PC-9 (cell line): ENCODE results near the gene ESR2. TPM values are rescaled to one million over a fixed set of nuclear protein-coding genes. Genes with fewer than 3 reads are reported as not detected.

Experiments
- BruUV-seq: library from RNA; stranded (reverse); fragments of 400-500 nt; replicated peaks from 2 replicates; lab custom pipeline; 2021; lab: Mats Ljungman, UMichigan
- CTCF ChIA-PET: fragments of 300-600 bp; sonication (Branson Sonifier 250); formaldehyde crosslinking; loops from one replicate; lab custom pipeline; 2022; ENCODE audit warnings: antibody characterized with exemption; lab: Charles Lee
- POLR2A ChIA-PET: fragments of 300-600 bp; sonication (Branson Sonifier 250); formaldehyde crosslinking; loops from one replicate; lab custom pipeline; 2022; ENCODE audit warnings: antibody characterized with exemption; ENCODE audit not compliant: unreplicated experiment; lab: Charles Lee
- DNase-seq, 2 experiments: peaks; one replicate each; pipeline versions ENCODE4 v3.0.0 to v3.0.0-alpha.2; 2015 to 2022; ENCODE audit warnings: mixed read lengths in 1 of 2
- H2AFZ ChIP-seq: fragments of 200-600 bp; sonication (generic); 2 replicates; pipeline ENCODE4 v1.8.1; 2017; ENCODE audit warnings: antibody characterized with exemption
- H3F3A ChIP-seq: fragments of 200-600 bp; sonication (generic); 2 replicates; pipeline ENCODE4 v1.8.1; 2017; ENCODE audit warnings: antibody characterized with exemption, mild to moderate bottlenecking, low read depth; ENCODE audit not compliant: insufficient read depth
- H3K27ac ChIP-seq: fragments of 200-600 bp; sonication (generic); 2 replicates; pipeline ENCODE4 v1.6.1; 2016; ENCODE audit warnings: mixed run types
- H3K27me3 ChIP-seq: fragments of 200-600 bp; sonication (generic); 2 replicates; pipeline ENCODE4 v1.6.1; 2016; ENCODE audit warnings: low read depth, mixed run types; ENCODE audit not compliant: insufficient read depth
- H3K36me3 ChIP-seq: fragments of 200-600 bp; sonication (generic); 2 replicates; pipeline ENCODE4 v1.6.1; 2016; ENCODE audit warnings: low read depth, mixed run types
- H3K4me1 ChIP-seq: fragments of 200-600 bp; sonication (generic); replicated peaks from 2 replicates; pipeline ENCODE4 v1.6.1; 2016; ENCODE audit warnings: mixed run types; ENCODE audit not compliant: insufficient read depth
- H3K4me2 ChIP-seq: fragments of 200-600 bp; sonication (generic); 2 replicates; pipeline ENCODE4 v1.6.1; 2017; ENCODE audit warnings: mixed run types
- H3K4me3 ChIP-seq: fragments of 200-600 bp; sonication (generic); 2 replicates; pipeline ENCODE4 v1.6.1; 2016; ENCODE audit warnings: mixed run types
- H3K79me2 ChIP-seq: fragments of 200-600 bp; sonication (generic); 2 replicates; pipeline ENCODE4 v1.6.1; 2017; ENCODE audit warnings: low read depth, mixed run types
- H3K9me2 ChIP-seq: fragments of 200-600 bp; sonication (generic); 2 replicates; pipeline ENCODE4 v1.8.1; 2017; ENCODE audit warnings: mild to moderate bottlenecking; ENCODE audit not compliant: insufficient read depth
- H3K9me3 ChIP-seq: fragments of 200-600 bp; sonication (generic); 2 replicates; pipeline ENCODE4 v1.8.1; 2016; ENCODE audit warnings: low read depth; ENCODE audit not compliant: insufficient read depth
- H4K20me1 ChIP-seq: fragments of 200-600 bp; sonication (generic); 2 replicates; pipeline ENCODE4 v1.8.1; 2017; ENCODE audit not compliant: insufficient read depth
- EZH2 ChIP-seq: fragments of 200-600 bp; sonication (generic); IDR thresholded peaks from 2 replicates; pipeline ENCODE4 v1.8.0; 2017; ENCODE audit warnings: antibody characterized with exemption, low read depth
- intact Hi-C: fragments of 100-400 bp; cut with micrococcal nuclease; formaldehyde crosslinking; loops from one replicate; pipeline ENCODE4 v1.10.0; 2022; ENCODE audit not compliant: unreplicated experiment
- total RNA-seq: library from RNA; stranded (reverse); gene quantifications from 2 replicates; pipeline ENCODE4 v1.2.3, GENCODE V29; 2021
- TF ChIP-seq, protein P1 (sequence below): fragments of 200-600 bp; sonication (generic); conservative IDR thresholded peaks from 2 replicates; pipeline ENCODE4 v1.6.1; 2017; ENCODE audit warnings: mixed run types, antibody characterized with exemption, mild to moderate bottlenecking, moderate library complexity

ESR2 gene
- total RNA-seq, 1 experiment from 2014 or later = 0.20 TPM

- no peaks in the 10 kb centered on the region for H3K9me3 ChIP-seq
- no peak overlapping the region for H2AFZ ChIP-seq
- 0 out of 2 replicates have a peak, but pooled peaks cover 3% of the 10 kb centered on the region for H3K36me3 ChIP-seq
- H3K4me3 ChIP-seq = no peak overlapping the region
- H3K27me3 ChIP-seq = no peaks in the 10 kb centered on the region
- H3K4me1 ChIP-seq = no peaks in the 10 kb centered on the region
- no peak overlapping the region for H3K4me2 ChIP-seq
- no peak for TF ChIP-seq EZH2
- TF ChIP-seq, protein P1, sequence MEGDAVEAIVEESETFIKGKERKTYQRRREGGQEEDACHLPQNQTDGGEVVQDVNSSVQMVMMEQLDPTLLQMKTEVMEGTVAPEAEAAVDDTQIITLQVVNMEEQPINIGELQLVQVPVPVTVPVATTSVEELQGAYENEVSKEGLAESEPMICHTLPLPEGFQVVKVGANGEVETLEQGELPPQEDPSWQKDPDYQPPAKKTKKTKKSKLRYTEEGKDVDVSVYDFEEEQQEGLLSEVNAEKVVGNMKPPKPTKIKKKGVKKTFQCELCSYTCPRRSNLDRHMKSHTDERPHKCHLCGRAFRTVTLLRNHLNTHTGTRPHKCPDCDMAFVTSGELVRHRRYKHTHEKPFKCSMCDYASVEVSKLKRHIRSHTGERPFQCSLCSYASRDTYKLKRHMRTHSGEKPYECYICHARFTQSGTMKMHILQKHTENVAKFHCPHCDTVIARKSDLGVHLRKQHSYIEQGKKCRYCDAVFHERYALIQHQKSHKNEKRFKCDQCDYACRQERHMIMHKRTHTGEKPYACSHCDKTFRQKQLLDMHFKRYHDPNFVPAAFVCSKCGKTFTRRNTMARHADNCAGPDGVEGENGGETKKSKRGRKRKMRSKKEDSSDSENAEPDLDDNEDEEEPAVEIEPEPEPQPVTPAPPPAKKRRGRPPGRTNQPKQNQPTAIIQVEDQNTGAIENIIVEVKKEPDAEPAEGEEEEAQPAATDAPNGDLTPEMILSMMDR = no peak; the same call in 1 of the 2 replicates
- H3K79me2 ChIP-seq = no peaks in the 10 kb centered on the region
- H3F3A ChIP-seq = no peaks in the 10 kb centered on the region
- intact Hi-C loops = loop anchor here (2.0 to 10.0 kb wide), 2 partner anchors 157 to 343 kb away; partner anchors contain the start of gene ESR2
- H4K20me1 ChIP-seq = no peaks in the 10 kb centered on the region
- H3K27ac ChIP-seq = no peak overlapping the region
- BruUV-seq = no TSS peak
- ChIA-PET CTCF (no interaction called here), POLR2A (no interaction called here)
- no peaks in the 10 kb centered on the region for H3K9me2 ChIP-seq
- DNase-seq = no peak
Measured at GRCh38 chr14:64137657-64138290, 156.4 kb downstream of the ESR2 start.

GRCh38 chr14:64126548-64126947 is 167.6 kb downstream of the ESR2 start:
- POLR2A ChIA-PET = no interaction called here
- Histone ChIP-seq H3K79me2 (no peaks in the 10 kb centered on the region), H3K9me2 (no peaks in the 10 kb centered on the region), H3K4me3 (no peak overlapping the region), H3F3A (no peaks in the 10 kb centered on the region), H3K9me3 (no peaks in the 10 kb centered on the region), H4K20me1 (no peaks in the 10 kb centered on the region), H3K27ac (no peak overlapping the region), H2AFZ (no peak overlapping the region), H3K36me3 (no peaks in the 10 kb centered on the region), H3K4me2 (no peak overlapping the region), H3K27me3 (no peaks in the 10 kb centered on the region), H3K4me1 (no peaks in the 10 kb centered on the region)
- CTCF ChIA-PET = no interaction called here
- TF ChIP-seq, protein P1 = no peak
- TF ChIP-seq EZH2 = no peak
- DNase-seq = no peak
- no TSS peak for BruUV-seq
- intact Hi-C loops = no loop called here

- Histone ChIP-seq H2AFZ (no peak overlapping the region), H3K79me2 (no peaks in the 10 kb centered on the region), H3K4me1 (no peaks in the 10 kb centered on the region), H3K4me3 (no peak overlapping the region), H3K27me3 (no peaks in the 10 kb centered on the region), H4K20me1 (no peaks in the 10 kb centered on the region), H3K36me3 (no peaks in the 10 kb centered on the region), H3K4me2 (no peak overlapping the region), H3K9me2 (no peaks in the 10 kb centered on the region), H3K9me3 (no peaks in the 10 kb centered on the region), H3K27ac (no peak overlapping the region), H3F3A (no peaks in the 10 kb centered on the region)
- TF ChIP-seq, protein P1 = no peak
- no peak for TF ChIP-seq EZH2
- ChIA-PET CTCF (no interaction called here), POLR2A (no interaction called here)
- intact Hi-C loops = no loop called here
- BruUV-seq = no TSS peak
- no peak for DNase-seq
Measured at GRCh38 chr14:64125270-64125669, 168.9 kb downstream of the ESR2 start.
